ENCODE data around the gene MGMT.

DNA sequence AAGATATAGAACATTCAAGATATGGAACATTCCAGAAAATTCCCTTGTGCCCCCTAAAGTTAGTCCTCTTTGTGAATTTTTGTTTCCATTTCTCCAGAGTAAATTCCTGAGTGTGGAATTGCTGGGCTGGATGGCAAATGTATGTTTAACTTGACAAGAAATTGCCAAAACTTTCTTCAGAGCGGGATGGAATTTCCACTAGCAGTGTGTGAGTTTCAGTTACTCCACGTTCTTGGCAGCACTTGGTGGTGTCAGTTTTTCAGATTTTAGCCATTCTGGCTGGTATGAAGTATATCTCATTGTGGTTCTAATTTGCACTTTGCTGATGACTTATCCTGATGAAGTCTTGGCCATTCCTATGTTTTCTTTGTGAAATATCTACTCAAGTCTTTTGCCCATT, 71.2 kb downstream of the MGMT start:
- TF ChIP-seq, protein P1, sequence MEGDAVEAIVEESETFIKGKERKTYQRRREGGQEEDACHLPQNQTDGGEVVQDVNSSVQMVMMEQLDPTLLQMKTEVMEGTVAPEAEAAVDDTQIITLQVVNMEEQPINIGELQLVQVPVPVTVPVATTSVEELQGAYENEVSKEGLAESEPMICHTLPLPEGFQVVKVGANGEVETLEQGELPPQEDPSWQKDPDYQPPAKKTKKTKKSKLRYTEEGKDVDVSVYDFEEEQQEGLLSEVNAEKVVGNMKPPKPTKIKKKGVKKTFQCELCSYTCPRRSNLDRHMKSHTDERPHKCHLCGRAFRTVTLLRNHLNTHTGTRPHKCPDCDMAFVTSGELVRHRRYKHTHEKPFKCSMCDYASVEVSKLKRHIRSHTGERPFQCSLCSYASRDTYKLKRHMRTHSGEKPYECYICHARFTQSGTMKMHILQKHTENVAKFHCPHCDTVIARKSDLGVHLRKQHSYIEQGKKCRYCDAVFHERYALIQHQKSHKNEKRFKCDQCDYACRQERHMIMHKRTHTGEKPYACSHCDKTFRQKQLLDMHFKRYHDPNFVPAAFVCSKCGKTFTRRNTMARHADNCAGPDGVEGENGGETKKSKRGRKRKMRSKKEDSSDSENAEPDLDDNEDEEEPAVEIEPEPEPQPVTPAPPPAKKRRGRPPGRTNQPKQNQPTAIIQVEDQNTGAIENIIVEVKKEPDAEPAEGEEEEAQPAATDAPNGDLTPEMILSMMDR (IDR thresholded peaks at IDR 0.05; ENCODE audit: low read length) = no peak
- TF ChIP-seq EZH2 (optimal IDR thresholded peaks at IDR 0.05; ENCODE audit: low read depth, low read length) (no peak), EZH2phosphoT487 (IDR thresholded peaks at IDR 0.05; ENCODE audit: low read length) (no peak)
